Body of pancreas (tissue), 4 donors: Measurements from ENCODE around the gene MYOCD.

ENCODE experiments used
- POLR2A ChIP-seq, 3 donors: fragments of 450-650 bp; IDR thresholded peaks; one replicate each; pipeline ENCODE4 v1.6.1; 2016; ENCODE audit warnings: antibody characterized with exemption in 3 of 3, mild to moderate bottlenecking in 2 of 3
- TF ChIP-seq, protein P1 (sequence below), 7 experiments: fragments of 450-650 bp in 4 of 7; fragments of 200-600 bp in 3 of 7; sonication (generic) in 3 of 7; IDR thresholded peaks; one replicate each; pipeline ENCODE4 v1.5.1; 2016 to 2019; ENCODE audit warnings: antibody characterized with exemption in 7 of 7

DNA sequence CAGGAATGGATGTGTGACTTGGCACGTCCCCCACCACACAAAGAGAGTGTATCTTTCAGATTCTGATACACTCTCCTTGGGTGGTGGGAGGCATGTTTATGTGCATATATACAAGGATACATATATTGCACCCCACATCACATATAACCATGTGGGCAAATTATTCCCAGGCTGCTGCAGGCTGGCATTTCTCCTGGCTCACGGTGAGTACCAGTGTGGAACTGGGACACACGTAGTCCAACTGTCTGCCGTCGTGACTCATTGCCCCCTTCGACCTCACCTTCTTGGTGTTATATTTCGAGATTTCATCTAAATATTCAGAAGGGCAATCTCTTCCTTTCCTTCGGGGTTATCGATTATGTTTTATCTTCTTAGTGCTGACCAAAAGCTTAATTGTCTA is 148.0 kb downstream of the MYOCD start:
- no peak for TF ChIP-seq POLR2A (IDR thresholded peaks at IDR 0.05)
- TF ChIP-seq, protein P1, sequence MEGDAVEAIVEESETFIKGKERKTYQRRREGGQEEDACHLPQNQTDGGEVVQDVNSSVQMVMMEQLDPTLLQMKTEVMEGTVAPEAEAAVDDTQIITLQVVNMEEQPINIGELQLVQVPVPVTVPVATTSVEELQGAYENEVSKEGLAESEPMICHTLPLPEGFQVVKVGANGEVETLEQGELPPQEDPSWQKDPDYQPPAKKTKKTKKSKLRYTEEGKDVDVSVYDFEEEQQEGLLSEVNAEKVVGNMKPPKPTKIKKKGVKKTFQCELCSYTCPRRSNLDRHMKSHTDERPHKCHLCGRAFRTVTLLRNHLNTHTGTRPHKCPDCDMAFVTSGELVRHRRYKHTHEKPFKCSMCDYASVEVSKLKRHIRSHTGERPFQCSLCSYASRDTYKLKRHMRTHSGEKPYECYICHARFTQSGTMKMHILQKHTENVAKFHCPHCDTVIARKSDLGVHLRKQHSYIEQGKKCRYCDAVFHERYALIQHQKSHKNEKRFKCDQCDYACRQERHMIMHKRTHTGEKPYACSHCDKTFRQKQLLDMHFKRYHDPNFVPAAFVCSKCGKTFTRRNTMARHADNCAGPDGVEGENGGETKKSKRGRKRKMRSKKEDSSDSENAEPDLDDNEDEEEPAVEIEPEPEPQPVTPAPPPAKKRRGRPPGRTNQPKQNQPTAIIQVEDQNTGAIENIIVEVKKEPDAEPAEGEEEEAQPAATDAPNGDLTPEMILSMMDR (IDR thresholded peaks at IDR 0.05): no peak
